HG03196 (cell line): ENCODE data around the gene SLC41A2.
"Not testable (repeated sequence)": the region's sequence is repeated elsewhere in the genome, so short reads cannot be mapped to it uniquely, and the experiment has no call there.

ENCODE experiments used
- ATAC-seq: cut with Tn5 transposase; IDR thresholded peaks from one replicate; pipeline ENCODE4 v1.9.1; 2021; ENCODE audit not compliant: unreplicated experiment

SLC41A2 gene

GRCh38 chr12:104958001-104958804 lies at the start of gene SLC41A2:
Gene SLC41A2 (minus strand): TSS chr12:104958290. CDS start chr12:104928527, 29,763 bp downstream.
- ATAC-seq: peak; percentile 65

GRCh38 chr12:105001476-105001875 lies 43.4 kb upstream of the SLC41A2 start:
- no peak for ATAC-seq

- ATAC-seq: no peak
Measured at GRCh38 chr12:104999347-104999685, 41.2 kb upstream of the SLC41A2 start.

- no peak for ATAC-seq
Measured at GRCh38 chr12:104998423-104999346, 40.6 kb upstream of the SLC41A2 start.

- no peak for ATAC-seq
Measured at GRCh38 chr12:104997541-104997940, 39.5 kb upstream of the SLC41A2 start.

GRCh38 chr12:104994336-104994735 lies 36.2 kb upstream of the SLC41A2 start:
- no peak for ATAC-seq

GRCh38 chr12:104991565-104992128 lies 33.6 kb upstream of the SLC41A2 start:
- ATAC-seq: no peak

GRCh38 chr12:104990950-104991349 lies 32.9 kb upstream of the SLC41A2 start:
- ATAC-seq: no peak

- peak; percentile 92 for ATAC-seq
Measured at GRCh38 chr12:104986022-104986941, 28.2 kb upstream of the SLC41A2 start, which contains the start of gene NOPCHAP1. Gene NOPCHAP1 (plus strand): TSS chr12:104986316. CDS start chr12:104986353, 37 bp downstream.

GRCh38 chr12:104985206-104985605 lies 27.1 kb upstream of the SLC41A2 start:
- no peak for ATAC-seq

GRCh38 chr12:104977688-104978087 lies 19.6 kb upstream of the SLC41A2 start:
- not testable (repeated sequence) for ATAC-seq

GRCh38 chr12:104976703-104977102 lies 18.6 kb upstream of the SLC41A2 start:
- ATAC-seq: no peak

GRCh38 chr12:104975587-104976343 lies 17.7 kb upstream of the SLC41A2 start:
- no peak for ATAC-seq

GRCh38 chr12:104974626-104975290 lies 16.7 kb upstream of the SLC41A2 start:
- ATAC-seq: peak; percentile 98

GRCh38 chr12:104973250-104973649 lies 15.2 kb upstream of the SLC41A2 start:
- ATAC-seq: no peak

GRCh38 chr12:104971306-104971705 lies 13.2 kb upstream of the SLC41A2 start:
- ATAC-seq: no peak

- ATAC-seq: no peak
Measured at GRCh38 chr12:104969343-104969742, 11.3 kb upstream of the SLC41A2 start.

- ATAC-seq: peak; percentile 68
Measured at GRCh38 chr12:104966677-104967076, 8.6 kb upstream of the SLC41A2 start.

GRCh38 chr12:104964856-104965205 lies 6.7 kb upstream of the SLC41A2 start:
- ATAC-seq: no peak
